Stimulated activated CD4-positive, alpha-beta T cell treated with anti-CD3 and anti-CD28 coated beads, Interleukin-1b, Interleukin-23, amount 100 ng/mL, for 4 hours (primary cell): ENCODE measurements around the gene MLPH.

Experiments
- DNase-seq, 2 donors: peaks; one replicate each; pipeline ENCODE4 v3.0.0-alpha.2; 2020; ENCODE audit warnings: low read depth in 2 of 2

MLPH gene

GRCh38 chr2:237568121-237568660 lies 81.1 kb downstream of the MLPH start:
- DNase-seq = no peak

- no peak for DNase-seq
These were observed 82.0 kb downstream of the MLPH start for GRCh38 chr2:237569041-237569440.

GRCh38 chr2:237569896-237570295 lies 82.8 kb downstream of the MLPH start:
- DNase-seq = no peak

DNA sequence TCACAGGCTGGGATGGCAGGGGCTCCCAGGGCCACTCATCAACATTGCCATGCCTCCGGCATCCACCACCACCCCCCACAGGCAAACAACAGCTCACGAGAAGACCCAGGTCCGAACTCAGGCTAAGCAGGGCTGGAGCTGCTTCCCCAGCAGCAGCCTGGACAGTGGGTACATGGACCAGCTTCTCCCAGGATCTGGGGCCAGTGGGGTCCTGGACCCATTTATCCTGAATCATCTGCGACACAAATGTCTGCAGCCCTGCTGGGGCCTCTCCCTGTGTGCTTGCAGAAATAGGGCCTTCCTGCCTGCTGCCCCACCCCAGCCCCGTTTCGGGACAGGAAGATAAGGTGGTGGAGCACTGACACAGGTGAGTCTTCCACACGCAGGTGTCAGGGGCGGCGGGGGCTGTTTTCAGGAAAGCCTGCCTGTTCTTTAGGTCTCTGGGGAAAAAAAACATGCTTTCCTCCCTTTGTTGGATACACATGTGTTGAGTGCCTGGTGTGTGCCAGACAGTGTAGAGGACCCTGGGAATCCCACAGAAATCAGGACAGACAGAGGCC lies 83.8 kb downstream of the MLPH start:
- no peak for DNase-seq

GRCh38 chr2:237571551-237571950 lies 84.5 kb downstream of the MLPH start:
- no peak for DNase-seq

DNA sequence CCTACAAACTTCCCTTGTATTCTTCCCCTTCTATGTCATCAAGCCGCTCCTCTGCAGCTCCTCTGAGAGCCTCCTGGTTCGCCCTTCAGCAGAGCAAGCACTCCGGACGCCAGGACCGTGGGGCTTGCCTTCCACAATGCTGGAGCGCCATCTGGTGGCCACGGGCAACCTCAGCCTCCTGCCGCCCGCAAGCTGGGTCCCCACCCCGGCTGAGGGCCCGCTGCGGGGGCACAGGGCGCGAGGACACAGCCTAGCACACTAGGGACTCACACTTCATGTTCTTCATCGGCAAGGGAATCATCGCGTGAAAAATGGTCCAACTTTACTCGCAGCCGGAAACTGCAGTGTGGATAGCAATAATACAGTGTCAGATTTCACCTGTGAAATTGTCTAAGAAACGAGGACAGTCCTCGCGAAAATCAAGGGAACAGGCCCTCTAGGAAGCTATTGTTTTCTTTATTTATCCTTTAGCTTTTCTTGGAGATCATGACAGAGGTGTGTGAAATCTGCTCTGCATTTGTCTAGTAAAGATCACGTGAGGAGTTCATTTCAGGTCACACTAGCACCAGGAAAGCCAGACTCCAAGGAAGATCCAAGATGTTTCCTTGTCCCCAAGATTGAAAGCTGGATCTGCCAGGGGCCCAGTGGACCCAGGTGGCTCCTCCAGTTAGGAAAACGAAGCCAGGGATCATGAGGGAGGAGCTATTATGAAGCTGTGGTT lies 85.1 kb downstream of the MLPH start:
- DNase-seq = peak; percentile 88 to 92

GRCh38 chr2:237572742-237573101 lies 85.7 kb downstream of the MLPH start:
- DNase-seq = no peak

GRCh38 chr2:237573721-237574415 lies 86.8 kb downstream of the MLPH start:
- no peak for DNase-seq

DNA sequence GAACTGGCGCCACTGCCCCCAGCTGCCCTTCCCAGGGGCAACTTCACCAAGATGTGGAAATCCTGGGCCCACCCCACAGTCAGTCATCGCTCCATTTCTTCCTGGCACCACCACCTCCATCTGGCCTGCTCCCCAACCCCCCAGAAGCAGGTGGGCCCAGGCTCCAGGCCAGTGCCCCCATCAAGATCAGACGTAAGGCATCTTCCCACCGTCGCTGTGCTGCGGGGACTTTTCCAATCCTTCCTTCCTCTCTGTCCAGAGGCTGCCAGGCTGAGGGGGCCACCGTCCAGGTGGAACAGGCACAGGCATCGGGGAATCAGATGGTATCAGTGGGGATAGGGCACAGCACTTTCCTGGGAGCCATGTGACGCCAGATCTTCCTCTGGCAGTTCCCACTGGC lies 87.4 kb downstream of the MLPH start:
- no peak for DNase-seq

DNA sequence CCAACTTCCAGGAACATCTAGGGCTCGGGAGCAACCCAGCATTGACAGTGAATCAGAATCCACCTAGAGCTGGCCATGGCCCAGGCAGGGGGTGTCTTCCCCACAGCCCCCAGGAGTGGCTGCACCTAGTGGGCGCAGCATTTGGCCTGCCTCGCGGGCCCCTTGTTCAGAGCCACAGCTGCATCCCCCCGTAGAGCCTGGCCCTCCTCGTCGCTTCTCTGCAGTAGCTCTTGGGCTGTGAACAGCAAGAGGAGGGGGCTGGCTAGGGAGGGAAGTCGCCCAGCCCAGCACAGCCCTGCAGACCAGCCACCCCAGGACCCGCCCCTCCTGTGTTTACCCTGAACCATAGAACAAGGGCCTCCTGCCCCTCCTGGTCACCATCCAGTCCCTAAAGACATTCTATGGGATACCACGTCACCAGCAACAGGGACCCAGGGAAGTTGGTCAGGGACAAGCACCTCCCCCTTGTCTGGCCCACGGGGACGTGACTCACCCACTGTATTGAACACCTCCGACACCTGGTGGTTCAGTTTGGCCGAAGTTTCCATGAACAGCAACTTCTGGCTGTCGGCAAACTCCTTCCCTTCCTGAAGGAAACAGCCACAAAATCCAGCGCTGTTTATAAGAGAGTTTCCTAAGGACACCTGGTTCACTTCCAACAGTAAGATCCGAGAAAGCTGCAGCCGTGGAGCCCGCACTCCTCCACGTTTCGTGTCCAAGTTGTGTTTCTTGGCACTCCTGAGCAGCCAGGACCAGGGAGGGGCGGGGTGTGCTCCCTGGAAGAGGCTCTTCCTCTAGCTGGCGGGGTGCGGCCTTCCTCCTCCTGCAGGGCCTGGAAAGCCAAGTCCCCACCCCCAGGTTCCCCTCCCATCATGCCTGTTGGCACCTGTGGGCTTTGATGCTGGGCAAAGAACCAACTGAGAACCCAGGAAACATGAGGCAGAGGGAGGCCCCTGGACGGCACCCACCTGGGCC lies 88.1 kb downstream of the MLPH start:
- DNase-seq = no peak

DNA sequence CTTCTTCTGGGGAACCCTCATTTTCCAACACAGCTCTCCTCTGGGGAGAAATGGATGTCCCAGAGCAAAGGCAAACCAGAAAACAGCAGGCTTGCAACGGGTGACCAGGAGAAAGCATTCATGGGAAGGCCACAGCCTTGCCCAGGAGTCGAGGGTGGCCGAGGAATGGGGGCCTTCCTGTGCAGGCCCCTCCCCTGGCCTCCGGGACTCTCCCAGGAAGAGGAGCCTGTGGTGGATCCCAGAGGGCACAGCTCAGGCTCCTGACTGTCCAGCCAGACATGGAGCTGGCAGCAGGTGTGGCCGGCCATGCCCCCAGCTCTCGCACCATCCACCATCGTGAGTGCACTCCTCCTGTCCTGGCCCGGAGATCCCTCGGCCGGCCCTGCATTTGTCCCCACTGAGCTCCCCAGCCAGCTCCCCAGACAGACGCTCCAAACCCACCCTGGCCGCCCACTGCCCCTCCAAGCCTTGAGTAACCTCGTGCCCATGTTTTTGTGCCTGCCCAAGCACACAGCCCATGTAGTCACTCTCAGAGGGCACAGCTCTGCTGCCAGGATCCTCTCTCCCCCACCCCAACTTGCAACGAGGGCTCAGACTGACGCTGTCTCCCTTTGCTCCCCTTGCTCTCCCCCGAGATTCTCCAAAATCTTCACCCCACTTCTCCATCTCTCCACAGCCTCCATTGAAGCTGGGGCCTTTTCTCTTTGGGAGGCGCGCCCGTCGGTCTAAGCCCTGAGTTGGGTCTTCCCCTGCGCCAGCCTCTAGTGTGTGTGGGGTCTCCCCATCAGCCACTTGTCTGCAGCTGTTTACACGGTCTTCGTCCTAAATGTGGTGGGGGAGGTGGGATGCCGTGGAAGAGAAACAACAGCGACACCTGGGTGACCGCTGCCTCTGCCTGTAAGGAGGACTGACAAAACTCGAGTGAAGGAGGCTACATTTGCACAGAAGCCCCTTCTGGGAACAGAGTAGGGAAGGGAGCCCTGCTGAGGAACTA lies 89.1 kb downstream of the MLPH start:
- no peak for DNase-seq

- no peak for DNase-seq
These were observed 89.9 kb downstream of the MLPH start for GRCh38 chr2:237576974-237577373.

GRCh38 chr2:237577458-237577857 lies 90.4 kb downstream of the MLPH start:
- no peak for DNase-seq

GRCh38 chr2:237577956-237578870 lies 91.2 kb downstream of the MLPH start:
- no peak for DNase-seq

DNA sequence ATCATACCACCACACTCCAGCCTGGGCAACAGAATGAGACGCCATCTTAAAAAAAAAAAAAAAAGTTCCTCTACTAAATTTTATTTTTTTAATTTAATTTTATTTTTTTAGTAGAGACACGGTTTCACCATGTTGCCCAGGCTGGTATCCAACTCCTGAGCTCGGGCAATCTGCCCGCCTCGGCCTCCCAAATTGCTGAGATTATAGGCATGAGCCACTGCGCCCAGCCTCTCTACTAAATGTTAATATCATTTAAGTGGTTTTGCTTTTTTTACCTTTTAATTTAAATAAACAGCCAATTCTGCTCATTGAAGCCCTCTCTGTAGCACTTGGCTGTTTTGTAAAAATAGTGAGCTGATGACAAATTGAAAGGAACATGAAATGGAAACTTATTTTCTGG lies 94.3 kb downstream of the MLPH start:
- DNase-seq = no peak

DNA sequence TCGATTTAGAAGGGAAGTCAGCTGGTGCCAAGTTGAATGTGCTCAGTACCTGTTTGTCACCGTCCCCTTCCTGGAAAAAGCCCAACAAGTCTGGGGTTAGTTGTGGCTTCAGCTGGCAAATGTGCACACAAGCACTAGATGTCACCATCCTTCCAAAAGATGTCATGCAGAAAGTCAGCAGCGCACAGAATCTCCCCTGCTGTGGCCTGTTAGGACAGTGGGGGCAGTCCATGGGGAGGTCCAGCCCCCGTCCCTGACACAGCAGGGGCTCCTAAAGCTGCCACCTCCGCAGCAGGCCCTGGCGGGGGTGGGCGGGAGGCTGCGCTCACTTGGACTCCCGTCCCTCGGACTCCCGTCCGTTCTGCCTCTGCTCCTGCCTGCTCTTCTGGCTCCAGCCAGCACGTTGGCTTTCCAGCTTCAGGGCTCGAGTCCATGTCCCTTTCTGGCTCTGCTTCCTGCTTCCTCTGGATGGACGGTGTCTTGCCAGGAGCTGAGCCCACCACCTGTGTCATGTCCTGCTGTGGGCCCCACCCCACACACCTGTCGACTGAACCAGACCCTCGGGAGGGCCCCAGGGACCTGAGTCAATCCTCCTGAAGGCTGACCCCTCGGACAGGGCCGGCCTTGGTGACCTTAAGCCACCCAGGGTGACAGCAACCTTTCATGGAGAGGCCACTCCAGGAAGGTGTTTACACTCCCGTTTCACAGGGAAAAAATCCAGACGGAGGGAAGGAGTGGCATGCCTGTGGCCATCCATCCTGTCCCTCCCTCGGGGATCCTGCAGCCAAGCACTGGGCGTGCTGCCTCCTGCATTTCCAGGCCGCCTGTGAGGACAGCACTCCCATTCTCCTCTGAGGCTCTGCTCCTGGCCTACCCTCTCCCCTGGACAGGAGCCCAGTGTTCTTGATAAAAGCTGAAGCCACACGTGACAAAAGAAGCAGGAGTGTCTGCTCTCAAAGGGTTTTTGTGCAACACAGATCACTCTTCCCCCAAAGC lies 95.0 kb downstream of the MLPH start:
- peak in 1 of 2 donors; percentile 28 for DNase-seq

- DNase-seq = no peak
These were observed 96.6 kb downstream of the MLPH start for GRCh38 chr2:237583385-237584295.
